ENCODE measurements around the gene CUX1.
"Not testable (repeated sequence)": the region's sequence is repeated elsewhere in the genome, so short reads cannot be mapped to it uniquely, and the experiment has no call there.

Gene CUX1

DNA sequence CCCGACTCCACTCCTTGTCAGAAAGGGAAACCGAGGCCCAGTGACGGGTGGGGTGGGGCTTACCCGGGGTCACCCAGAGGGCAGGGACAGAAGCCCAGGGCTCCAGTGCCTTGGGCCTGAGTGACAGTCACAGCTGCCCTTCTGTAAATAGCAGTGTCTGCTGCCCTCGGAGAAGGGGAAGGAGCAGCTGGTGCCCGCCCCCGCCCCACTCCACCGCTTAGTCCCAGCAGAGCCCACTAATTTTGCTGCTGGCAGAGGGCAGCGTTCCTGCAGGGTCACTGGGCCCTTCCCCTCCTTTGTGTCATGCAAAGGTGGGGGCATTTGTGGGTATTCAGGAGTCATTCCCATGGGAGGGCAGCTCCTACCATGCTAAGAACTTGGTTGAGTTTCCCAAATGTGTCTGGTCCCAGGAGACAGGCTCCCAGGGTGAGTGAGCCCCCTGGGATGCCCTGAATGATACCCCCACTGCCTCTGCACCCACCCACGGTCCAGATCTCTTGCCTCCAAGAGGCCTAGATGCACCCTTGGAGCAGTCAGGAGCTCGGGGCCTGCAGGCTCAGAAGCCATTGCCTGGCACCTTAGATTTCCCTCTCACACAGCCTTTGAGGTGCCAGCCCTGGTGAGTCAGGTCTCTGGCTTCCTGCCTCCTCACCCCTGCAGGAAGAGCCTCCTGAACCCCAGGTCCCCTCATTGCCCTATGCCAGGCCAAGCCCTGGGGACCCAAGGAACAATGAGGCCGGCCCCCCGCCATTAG is 486.4 kb downstream of the CUX1 start:
- no peak for DNase-seq

DNA sequence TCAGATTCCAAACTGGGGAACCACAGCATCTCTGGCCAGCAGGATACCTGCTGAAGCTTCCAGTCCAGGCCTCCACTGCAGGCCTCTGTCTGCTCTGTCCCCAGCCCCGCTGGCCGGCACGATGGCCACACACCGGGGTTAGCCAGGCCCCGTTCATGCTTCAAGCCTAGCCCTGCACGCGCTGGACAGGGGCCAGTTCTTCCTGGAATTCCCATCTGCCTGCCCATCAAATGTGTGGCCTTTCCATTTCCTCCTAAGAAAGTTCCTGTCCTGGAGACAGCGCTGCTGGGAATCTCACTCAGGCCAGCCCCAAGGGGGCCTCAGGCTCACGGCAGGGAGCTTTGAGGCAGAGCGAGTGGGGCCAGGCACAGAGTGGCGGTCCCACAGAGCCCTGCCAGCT is 487.2 kb downstream of the CUX1 start:
- no peak for DNase-seq

- no peak for DNase-seq
These were observed 488.2 kb downstream of the CUX1 start for GRCh38 chr7:102305414-102306268.

DNA sequence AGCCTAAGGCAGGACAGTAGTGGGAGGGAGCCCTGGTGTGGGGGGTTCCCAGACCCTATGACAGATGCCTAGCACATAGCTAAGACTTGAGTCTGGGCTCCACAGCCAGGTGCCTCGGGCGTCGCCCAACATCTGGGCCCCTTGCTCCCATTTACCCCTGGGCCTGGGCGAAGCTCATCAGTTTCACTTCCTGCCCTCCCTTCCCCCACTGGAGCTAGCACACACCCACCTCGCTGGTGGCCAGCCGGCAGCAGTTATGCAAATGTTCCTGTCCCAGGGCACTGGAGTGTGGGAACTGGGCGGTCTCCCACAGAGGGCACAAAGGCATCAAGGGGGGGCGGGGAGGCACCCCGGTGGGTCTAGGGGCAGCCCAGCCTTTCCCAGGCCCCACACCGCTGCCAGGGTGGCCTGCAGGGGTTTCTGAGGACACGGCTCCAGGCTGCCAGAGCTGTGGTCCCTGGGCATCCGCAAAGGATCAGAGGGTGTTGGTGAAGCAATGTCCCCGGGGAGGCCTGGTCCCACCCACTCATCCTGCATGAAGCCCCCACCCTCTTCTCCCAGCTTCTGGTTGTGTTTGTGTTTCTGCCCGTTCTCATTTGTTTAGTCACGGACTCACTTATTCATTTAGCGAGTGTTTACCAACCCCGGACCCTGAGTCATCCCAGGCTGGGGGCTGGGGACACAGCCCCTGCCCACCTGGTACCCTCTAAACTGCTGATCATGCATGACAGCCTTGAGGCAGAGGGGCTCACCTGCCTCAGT is 489.7 kb downstream of the CUX1 start:
- DNase-seq, result no peak

- DNase-seq, result no peak
These were observed 493.0 kb downstream of the CUX1 start for GRCh38 chr7:102310414-102310815.

GRCh38 chr7:102312317-102312716 is 494.9 kb downstream of the CUX1 start:
- DNase-seq, result no peak

DNA sequence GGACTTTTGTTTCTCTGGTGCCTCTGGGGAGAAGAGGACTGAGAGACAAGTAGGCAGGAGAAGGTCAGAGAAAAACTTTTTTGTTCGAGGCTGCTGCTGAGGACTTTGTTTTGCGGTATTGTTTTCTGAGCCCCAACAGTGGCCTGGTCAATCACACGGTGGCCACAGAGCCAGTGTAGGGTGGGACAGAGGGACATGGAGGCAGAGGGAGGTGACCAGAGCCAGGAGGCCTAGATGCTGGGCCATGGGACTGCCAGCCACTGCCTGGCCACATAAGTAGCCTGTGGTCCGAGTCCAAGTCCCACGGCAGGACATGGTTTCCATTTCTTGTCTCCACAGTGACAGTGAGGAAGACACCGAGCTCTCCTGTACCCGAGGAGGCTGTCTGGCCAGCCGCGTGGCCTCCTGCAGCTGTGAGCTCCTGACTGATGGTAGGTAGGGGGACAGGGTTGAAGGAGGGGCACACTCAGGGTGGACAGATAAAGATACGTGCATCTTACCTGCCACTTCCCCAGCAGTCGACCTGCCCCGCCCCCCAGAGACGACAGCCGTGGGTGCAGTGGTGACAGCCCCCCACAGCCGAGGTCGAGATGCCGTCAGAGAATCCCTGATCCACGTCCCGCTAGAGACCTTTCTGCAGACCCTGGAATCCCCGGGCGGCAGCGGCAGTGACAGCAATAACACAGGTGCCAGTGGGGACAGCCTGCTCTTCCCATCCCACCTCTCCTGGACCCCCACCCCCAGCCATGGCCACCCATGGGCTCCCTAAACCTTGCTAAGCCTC is 496.8 kb downstream of the CUX1 start:
- no peak for DNase-seq

GRCh38 chr7:102317231-102318059 is 500.0 kb downstream of the CUX1 start:
- DNase-seq, result no peak

- no peak for DNase-seq
These were observed 501.1 kb downstream of the CUX1 start for GRCh38 chr7:102318482-102318971.

DNA sequence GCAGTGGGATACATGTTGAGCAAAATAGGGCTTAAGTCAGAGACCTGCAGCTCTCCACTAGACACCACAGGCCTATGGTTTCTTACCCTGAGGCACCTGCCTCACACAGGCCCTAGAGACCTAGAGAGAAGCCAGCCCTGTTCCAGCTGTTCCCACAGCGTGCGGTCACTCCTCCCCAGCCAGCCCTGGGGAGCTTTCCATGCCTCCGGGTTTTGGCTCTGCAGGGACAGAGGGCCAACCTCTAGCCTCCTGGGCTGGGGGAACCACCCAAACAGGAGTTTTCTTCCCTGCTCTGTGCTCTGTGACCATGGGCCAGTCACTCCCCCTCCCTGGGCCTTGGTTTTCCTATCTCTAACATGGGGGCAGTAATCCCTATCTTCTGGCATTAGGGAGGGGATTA is 502.2 kb downstream of the CUX1 start:
- DNase-seq, result no peak

DNA sequence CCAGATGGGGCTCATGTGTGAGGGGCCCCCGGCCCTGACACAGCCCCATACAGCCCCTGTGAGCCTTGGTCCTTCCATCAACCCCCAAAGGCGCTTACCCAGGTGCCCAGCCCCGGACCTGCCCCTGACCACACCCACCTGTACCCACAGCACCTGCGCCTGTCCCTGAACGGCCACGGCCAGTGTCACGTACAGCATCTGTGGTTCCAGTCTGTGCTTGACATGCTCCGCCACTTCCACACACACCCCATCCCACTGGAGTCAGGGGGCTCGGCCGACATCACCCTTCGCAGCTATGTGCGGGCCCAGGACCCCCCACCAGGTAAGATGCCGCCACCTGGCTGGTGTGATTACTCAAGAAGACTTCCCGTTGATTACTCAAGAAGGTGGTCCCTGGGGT is 502.8 kb downstream of the CUX1 start:
- DNase-seq, result no peak

DNA sequence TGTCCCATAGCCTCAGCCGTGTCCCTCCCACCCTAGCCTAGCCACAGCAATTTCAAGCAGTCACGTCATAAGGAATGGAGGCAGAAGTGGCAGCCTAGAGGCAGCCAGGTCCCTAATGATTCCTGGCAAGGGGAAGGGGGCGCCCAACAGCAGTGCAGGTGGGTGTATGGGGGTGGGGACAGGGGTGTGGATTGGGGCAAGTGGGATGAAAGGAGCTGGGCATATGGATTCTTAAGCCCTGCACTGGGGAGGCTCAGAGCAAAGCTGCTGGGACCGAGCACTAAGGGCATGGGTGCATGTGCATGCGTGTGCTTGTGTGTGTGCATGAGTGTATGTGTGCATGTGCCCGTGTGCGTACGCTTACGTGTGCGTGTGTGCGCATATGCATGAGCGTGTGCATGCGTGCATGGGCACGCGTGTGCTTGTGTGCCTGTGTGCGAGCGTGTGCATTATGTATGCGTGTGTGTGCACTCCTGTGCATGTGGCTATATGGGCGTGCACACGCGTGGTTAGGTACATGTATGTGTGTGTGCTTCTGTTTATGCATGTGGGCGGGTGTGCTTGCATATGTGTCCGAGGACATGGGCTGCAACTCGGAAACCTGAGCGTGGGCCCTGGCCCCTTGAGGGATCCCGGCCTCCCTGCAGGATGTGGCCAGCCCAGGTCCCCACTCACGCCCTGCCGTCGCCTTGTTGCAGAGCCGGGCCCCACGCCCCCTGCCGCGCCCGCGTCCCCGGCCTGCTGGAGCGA is 503.4 kb downstream of the CUX1 start:
- no peak for DNase-seq

GRCh38 chr7:102321351-102322201 is 504.1 kb downstream of the CUX1 start:
- no peak for DNase-seq

DNA sequence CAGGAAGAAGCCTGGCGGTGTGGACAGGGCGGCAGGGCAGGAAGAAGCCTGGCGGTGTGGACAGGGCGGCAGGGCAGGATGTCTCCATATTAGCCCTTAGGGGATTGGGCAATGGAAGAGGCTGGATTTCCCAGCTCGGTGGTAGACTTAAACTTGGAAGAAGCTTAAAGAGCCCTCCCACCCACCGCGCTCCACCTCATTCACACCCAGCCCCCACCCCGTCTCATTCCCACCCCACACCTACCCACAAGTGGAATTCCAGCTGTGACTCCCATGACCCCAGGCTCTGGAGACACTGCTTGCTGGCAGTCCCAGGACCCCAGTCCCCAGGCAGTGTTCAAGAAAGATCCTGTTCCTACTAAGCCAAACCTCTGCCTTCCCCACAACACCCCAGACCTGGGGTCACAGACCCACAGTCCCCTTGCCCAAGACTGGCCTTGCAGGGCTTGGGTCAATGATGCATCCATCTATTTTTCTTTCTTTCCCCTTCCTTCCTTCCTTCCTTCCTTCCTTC is 504.8 kb downstream of the CUX1 start:
- DNase-seq, result no peak

GRCh38 chr7:102323914-102324195 is 506.4 kb downstream of the CUX1 start:
- no peak for DNase-seq

DNA sequence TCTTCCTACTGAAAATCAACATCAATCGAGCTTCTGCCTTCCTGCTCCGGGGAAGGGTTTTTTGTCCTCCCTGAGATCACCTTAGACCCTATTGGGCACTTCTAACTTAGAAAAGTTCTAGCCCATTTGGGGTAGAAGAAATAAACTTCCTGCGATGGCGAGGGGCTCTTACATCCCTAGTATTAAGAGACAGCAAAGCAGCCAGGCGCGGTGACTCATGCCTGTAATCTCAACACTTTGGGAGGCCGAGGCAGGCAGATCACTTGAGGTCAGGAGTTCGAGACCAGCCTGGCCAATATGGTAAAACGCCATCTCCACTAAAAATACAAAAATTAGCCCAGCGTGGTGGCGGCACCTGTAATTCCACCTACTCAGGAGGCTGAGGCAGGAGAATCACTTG is 507.7 kb downstream of the CUX1 start:
- DNase-seq, result not testable (repeated sequence)

GRCh38 chr7:102326157-102326889 is 508.9 kb downstream of the CUX1 start:
- no peak for DNase-seq

GRCh38 chr7:102327183-102327582 is 509.8 kb downstream of the CUX1 start:
- DNase-seq, result not testable (repeated sequence)

- DNase-seq, result not testable (repeated sequence)
These were observed 511.4 kb downstream of the CUX1 start for GRCh38 chr7:102328863-102329262.
